RWPE1 (cell line): Measurements from ENCODE around the gene AP3B1.
A peak's percentile ranks its signal among the peaks of the same experiment; 100 is the strongest.

Experiments used
- CTCF ChIA-PET: fragments of 350-600 bp; sonication (Branson Sonifier 250); formaldehyde crosslinking; extraction: SDS; loops from one replicate; lab custom pipeline; 2021; lab: Yijun Ruan, JAX
- POLR2A ChIA-PET: fragments of 400-600 bp; formaldehyde crosslinking; extraction: SDS; loops from one replicate; lab custom pipeline; 2020; ENCODE audit warnings: antibody characterized with exemption; ENCODE audit not compliant: low non-redundant PET; lab: Yijun Ruan, JAX
- DNase-seq: peaks from one replicate; pipeline ENCODE4 v3.0.0; 2012; ENCODE audit warnings: low spot score
- H3K27ac ChIP-seq: fragments of 450-650 bp; 2 replicates; pipeline ENCODE4 v1.5.1; 2017
- CTCF ChIP-seq: fragments of 450-650 bp; conservative IDR thresholded peaks from 2 replicates; pipeline ENCODE4 v1.5.1; 2017; ENCODE audit warnings: low read depth, mild to moderate bottlenecking

The AP3B1 gene

GRCh38 chr5:78318337-78318736 lies 23.8 kb upstream of the AP3B1 start:
- ChIA-PET CTCF (no interaction called here), POLR2A (interaction anchor here (0.6 kb wide), 1 partner anchor 39 kb away, joined by 3 read pairs; no protein-coding TSS in a partner anchor)
- no peak for DNase-seq
- no peak overlapping the region for H3K27ac ChIP-seq
- TF ChIP-seq CTCF = no peak

- CTCF ChIA-PET = no interaction called here
- H3K27ac ChIP-seq = no peak overlapping the region
- no peak for TF ChIP-seq CTCF
- no peak for DNase-seq
- POLR2A ChIA-PET = no interaction called here
These were observed 23.0 kb upstream of the AP3B1 start for GRCh38 chr5:78317515-78317914.

- H3K27ac ChIP-seq = no peak overlapping the region
- ChIA-PET POLR2A (no interaction called here), CTCF (no interaction called here)
- TF ChIP-seq CTCF = no peak
- DNase-seq = no peak
These were observed 14.2 kb upstream of the AP3B1 start for GRCh38 chr5:78308703-78309102.

GRCh38 chr5:78300464-78301045 lies 6.1 kb upstream of the AP3B1 start:
- DNase-seq = no peak
- 0 out of 2 replicates have a peak, but pooled peaks have one; percentile 14 for TF ChIP-seq CTCF
- ChIA-PET POLR2A (no interaction called here), CTCF (interaction anchor here (0.6 kb wide), 3 partner anchors 13 to 169 kb away, joined by 3 to 5 read pairs (median 3); no protein-coding TSS in a partner anchor)
- H3K27ac ChIP-seq = no peak overlapping the region

GRCh38 chr5:78295035-78295961 lies 800 bp upstream of the AP3B1 start:
- peak overlapping the region; percentile 94 for H3K27ac ChIP-seq
- CTCF ChIA-PET = interaction anchor here (0.6 to 1.5 kb wide), 4 partner anchors 27 to 598 kb away, joined by 3 to 4 read pairs (median 4); no protein-coding TSS in a partner anchor
- TF ChIP-seq CTCF = peak; percentile 62
- peak; percentile 62 for DNase-seq
- POLR2A ChIA-PET = interaction anchor here (0.6 to 1.3 kb wide), 6 partner anchors 22 to 990 kb away, joined by 3 to 10 read pairs (median 3); partner anchors contain the start of gene SCAMP1

GRCh38 chr5:78293851-78294247 lies 649 bp downstream of the AP3B1 start:
- peak overlapping the region; percentile 94 for H3K27ac ChIP-seq
- ChIA-PET CTCF (interaction anchor here (0.6 kb wide), 1 partner anchor 531 kb away, joined by 3 read pairs; no protein-coding TSS in a partner anchor), POLR2A (interaction anchor here (1.0 to 1.3 kb wide), 4 partner anchors 42 to 235 kb away, joined by 3 to 10 read pairs (median 3); partner anchors contain the start of gene SCAMP1)
- peak; percentile 13 for DNase-seq
- no peak for TF ChIP-seq CTCF
